HCT116 (cell line): ENCODE results near the gene CUEDC1. TPM values are rescaled to one million over a fixed set of nuclear protein-coding genes. Genes with fewer than 3 reads are reported as not detected.
A peak's percentile ranks its signal among the peaks of the same experiment; 100 is the strongest.

ENCODE experiments used
- ATAC-seq: fragments of 200-7000 bp; cut with Tn5 transposase; 2 replicates; pipeline ENCODE4 v1.9.1; 2020; ENCODE audit warnings: mild to moderate bottlenecking, moderate library complexity
- BruUV-seq: library from RNA; stranded (reverse); fragments of 400-500 nt; replicated peaks from 2 replicates; lab custom pipeline; 2021; lab: Mats Ljungman, UMichigan
- CTCF ChIA-PET: fragments of 300-600 bp; sonication (Branson Sonifier 250); formaldehyde crosslinking; loops from one replicate; lab custom pipeline; 2021; ENCODE audit warnings: antibody characterized with exemption; lab: Charles Lee
- POLR2A ChIA-PET: fragments of 300-600, 350-600 bp; sonication (Branson Sonifier 250); formaldehyde crosslinking; loops from one replicate; lab custom pipeline; 2021; ENCODE audit warnings: antibody characterized with exemption; lab: Charles Lee
- RAD21 ChIA-PET, 2 experiments: fragments of 300-600 bp; sonication (Branson Sonifier 250); formaldehyde crosslinking; loops; one replicate each; lab custom pipeline; 2023; ENCODE audit warnings: low total read pairs in 2 of 2; ENCODE audit not compliant: uncharacterized antibody in 2 of 2, unreplicated experiment in 2 of 2, low non-redundant PET in 1 of 2; lab: Charles Lee
- DNase-seq: peaks from one replicate; pipeline ENCODE4 v3.0.0-alpha.2; 2010; ENCODE audit warnings: low read depth, low spot score
- H2AFZ ChIP-seq: fragments of 200-600 bp; shearing (Covaris generic), sonication (generic); 2 replicates; pipeline ENCODE4 v1.6.1; 2017; ENCODE audit warnings: low read depth, mixed run types, mixed read lengths, antibody characterized with exemption, low read length; ENCODE audit not compliant: poor library complexity, severe bottlenecking
- H3K27ac ChIP-seq: 2 replicates; pipeline ENCODE4 v1.5.1; 2012; ENCODE audit warnings: low read depth, low read length
- H3K27me3 ChIP-seq: fragments of 200-600 bp; sonication (generic); 2 replicates; pipeline ENCODE4 v1.6.1; 2016; ENCODE audit warnings: mixed run types, low read length, mixed read lengths; ENCODE audit not compliant: insufficient read depth
- H3K36me3 ChIP-seq, 2 experiments: fragments of 200-500 bp in 1 of 2; fragments of 200-600 bp in 1 of 2; sonication (Bioruptor generic) in 1 of 2; sonication (generic) in 1 of 2; 2 replicates each; pipeline versions ENCODE4 v1.5.1 to v1.6.1; 2014 to 2016; ENCODE audit warnings: low read length in 2 of 2, inconsistent platforms in 1 of 2, mixed read lengths in 1 of 2, mixed run types in 1 of 2; ENCODE audit not compliant: insufficient read depth in 2 of 2, control insufficient read depth in 1 of 2
- H3K4me1 ChIP-seq, 2 experiments: fragments of 200-600 bp in 1 of 2; sonication (generic) in 1 of 2; 2 replicates each; pipeline versions ENCODE4 v1.5.1 to v1.6.1; 2012 to 2017; ENCODE audit warnings: low read length in 2 of 2, inconsistent platforms in 1 of 2, mild to moderate bottlenecking in 1 of 2, mixed read lengths in 1 of 2, mixed run types in 1 of 2, moderate library complexity in 1 of 2; ENCODE audit not compliant: insufficient read depth in 2 of 2, control insufficient read depth in 1 of 2
- H3K4me2 ChIP-seq: fragments of 200-600 bp; sonication (generic); 2 replicates; pipeline ENCODE4 v1.6.1; 2017; ENCODE audit warnings: mixed run types, low read length, mixed read lengths
- H3K4me3 ChIP-seq, 2 experiments: fragments of 200-600 bp in 1 of 2; sonication (generic) in 1 of 2; replicated peaks in 1 of 2; 2 replicates each; pipeline ENCODE4 v1.5.1; 2011 to 2016; ENCODE audit warnings: low read length in 2 of 2, control low read depth in 1 of 2, low read depth in 1 of 2, mild to moderate bottlenecking in 1 of 2, mixed read lengths in 1 of 2, mixed run types in 1 of 2
- H3K79me2 ChIP-seq: fragments of 200-600 bp; sonication (generic); 2 replicates; pipeline ENCODE4 v1.6.1; 2017; ENCODE audit warnings: mild to moderate bottlenecking, mixed run types, low read length, moderate library complexity, mixed read lengths; ENCODE audit not compliant: insufficient read depth
- H3K9ac ChIP-seq: fragments of 200-600 bp; sonication (generic); 2 replicates; pipeline ENCODE4 v1.6.1; 2016; ENCODE audit warnings: low read length, mixed read lengths
- H3K9me2 ChIP-seq: fragments of 200-600 bp; sonication (generic), shearing (Covaris generic); 2 replicates; pipeline ENCODE4 v1.6.1; 2017; ENCODE audit warnings: mixed run types, mild to moderate bottlenecking, moderate library complexity; ENCODE audit not compliant: insufficient read depth
- H3K9me3 ChIP-seq, 2 experiments: fragments of 200-500 bp in 1 of 2; fragments of 200-600 bp in 1 of 2; sonication (Bioruptor generic) in 1 of 2; sonication (generic) in 1 of 2; 2 replicates each; pipeline ENCODE4 v1.6.1; 2014 to 2017; ENCODE audit warnings: low read length in 2 of 2, mixed read lengths in 2 of 2, inconsistent platforms in 1 of 2, low read depth in 1 of 2, mild to moderate bottlenecking in 1 of 2, mixed run types in 1 of 2, moderate library complexity in 1 of 2; ENCODE audit not compliant: control insufficient read depth in 1 of 2, insufficient read depth in 1 of 2
- H4K20me1 ChIP-seq: fragments of 200-600 bp; sonication (generic), shearing (Covaris generic); 2 replicates; pipeline ENCODE4 v1.6.1; 2017; ENCODE audit warnings: mixed run types, mild to moderate bottlenecking, moderate library complexity; ENCODE audit not compliant: insufficient read depth
- CEBPB ChIP-seq: IDR thresholded peaks from 2 replicates; pipeline ENCODE4 v1.6.1; 2012; ENCODE audit warnings: low read depth
- EGR1 ChIP-seq: IDR thresholded peaks from 2 replicates; pipeline ENCODE4 v1.6.1; 2012; ENCODE audit warnings: low read depth
- ELF1 ChIP-seq: IDR thresholded peaks from 2 replicates; pipeline ENCODE4 v1.6.1; 2012; ENCODE audit warnings: low read depth, borderline replicate concordance
- FOSL1 ChIP-seq: IDR thresholded peaks from 2 replicates; pipeline ENCODE4 v1.6.1; 2012; ENCODE audit warnings: low read depth
- JUND ChIP-seq: IDR thresholded peaks from 2 replicates; pipeline ENCODE4 v1.6.1; 2012
- POLR2A ChIP-seq: IDR thresholded peaks from 2 replicates; pipeline ENCODE4 v1.7.0; 2011; ENCODE audit warnings: borderline replicate concordance; ENCODE audit not compliant: insufficient read depth, insufficient read length; ENCODE audit errors: extremely low read depth
- RAD21 ChIP-seq: IDR thresholded peaks from 2 replicates; pipeline ENCODE4 v1.6.1; 2012; ENCODE audit warnings: low read depth, mild to moderate bottlenecking
- SIN3A ChIP-seq: IDR thresholded peaks from 2 replicates; pipeline ENCODE4 v1.6.1; 2012; ENCODE audit warnings: low read depth
- SRF ChIP-seq: IDR thresholded peaks from 2 replicates; pipeline ENCODE4 v1.6.1; 2012; ENCODE audit warnings: low read depth
- YY1 ChIP-seq: IDR thresholded peaks from 2 replicates; pipeline ENCODE4 v1.6.1; 2011; ENCODE audit warnings: low read length, low read depth, moderate library complexity, mild to moderate bottlenecking; ENCODE audit not compliant: insufficient replicate concordance; ENCODE audit errors: extremely low read depth
- ZFX ChIP-seq: fragments of 450-650 bp; IDR thresholded peaks from 2 replicates; pipeline ENCODE4 v1.6.1; 2017
- intact Hi-C: fragments of 100-400 bp; cut with micrococcal nuclease; formaldehyde crosslinking; loops from 2 replicates; pipeline ENCODE4 v1.10.0; 2022
- total RNA-seq: library from RNA; stranded (reverse); gene quantifications from one replicate; pipeline ENCODE4 v1.2.1, GENCODE V29; 2021; ENCODE audit not compliant: unreplicated experiment
- TF ChIP-seq, protein P1 (sequence below): IDR thresholded peaks from 2 replicates; pipeline ENCODE4 v1.6.1; 2012
- TF ChIP-seq, protein P2 (sequence below), 3 experiments: fragments of 200-600 bp in 1 of 3; sonication (generic) in 1 of 3; IDR thresholded peaks in 2 of 3; conservative IDR thresholded peaks in 1 of 3; 2 replicates each; pipeline ENCODE4 v1.5.1; 2012 to 2017; ENCODE audit warnings: low read depth in 2 of 3, low read length in 2 of 3, antibody characterized with exemption in 1 of 3, borderline replicate concordance in 1 of 3, control low read depth in 1 of 3, mild to moderate bottlenecking in 1 of 3, mixed read lengths in 1 of 3, mixed run types in 1 of 3, moderate library complexity in 1 of 3; ENCODE audit not compliant: insufficient read depth in 1 of 3
- TF ChIP-seq, protein P3 (sequence below): IDR thresholded peaks from 2 replicates; pipeline ENCODE4 v1.6.1; 2012; ENCODE audit warnings: low read depth
- TF ChIP-seq, protein P4 (sequence below): IDR thresholded peaks from 2 replicates; pipeline ENCODE4 v1.6.1; 2011; ENCODE audit warnings: mild to moderate bottlenecking, low read length, moderate library complexity; ENCODE audit not compliant: insufficient replicate concordance; ENCODE audit errors: extremely low read depth
- TF ChIP-seq, protein P5 (sequence below): IDR thresholded peaks from 2 replicates; pipeline ENCODE4 v1.6.1; 2012

CUEDC1 gene
- total RNA-seq, 1 experiment from 2014 or later, result 60.2 TPM

DNA sequence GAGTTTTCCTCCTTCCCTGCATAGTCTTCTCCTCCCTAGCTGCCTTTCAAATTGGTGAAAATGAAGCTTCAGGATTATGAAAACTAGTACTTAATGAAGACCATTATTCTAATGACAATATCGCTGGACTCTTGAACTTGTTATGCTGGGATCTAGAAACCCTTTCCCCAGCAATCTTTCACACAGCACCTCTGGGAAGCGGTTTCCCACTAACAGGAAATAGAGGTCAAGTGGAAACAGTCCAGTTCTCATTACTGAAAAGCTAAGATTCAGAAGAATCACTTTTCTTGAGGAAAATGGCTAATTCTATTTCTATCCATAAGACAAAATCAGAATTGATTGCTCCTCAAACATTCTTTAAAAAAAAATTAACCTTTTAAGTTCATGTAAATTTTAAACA is 34.8 kb upstream of the CUEDC1 start:
- ChIA-PET CTCF (interaction anchor here (1.5 to 15.4 kb wide), 3 partner anchors 10 to 132 kb away, joined by 4 to 288 read pairs (median 57); partner anchors contain the start of gene SRSF1), RAD21 (interaction anchor here in 1 of 2 experiments (1.0 to 1.5 kb wide), 3 partner anchors 10 to 140 kb away, joined by 3 to 5 read pairs (median 3); partner anchors contain the start of gene MRPS23), POLR2A (interaction anchor here (0.8 to 4.4 kb wide), 9 partner anchors 11 to 130 kb away, joined by 3 to 30 read pairs (median 6); partner anchors contain the start of genes DYNLL2 and SRSF1)
- Histone ChIP-seq H2AFZ (no peak overlapping the region), H3K27ac (peak overlapping the region; percentile 96), H3K27me3 (no peaks in the 10 kb centered on the region), H3K4me1 (peaks cover 68 to 86% of the 10 kb centered on the region in 2 experiments)
- intact Hi-C loops, result loop anchor here (1.0 kb wide), 1 partner anchor 98 kb away; no protein-coding TSS in a partner anchor
- no peak for ATAC-seq
- no peak for DNase-seq
- no peak for TF ChIP-seq YY1
- TF ChIP-seq, protein P1, sequence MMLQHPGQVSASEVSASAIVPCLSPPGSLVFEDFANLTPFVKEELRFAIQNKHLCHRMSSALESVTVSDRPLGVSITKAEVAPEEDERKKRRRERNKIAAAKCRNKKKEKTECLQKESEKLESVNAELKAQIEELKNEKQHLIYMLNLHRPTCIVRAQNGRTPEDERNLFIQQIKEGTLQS, result no peak
- TF ChIP-seq ELF1, result no peak
- TF ChIP-seq ZFX, result no peak
- no peak for TF ChIP-seq SIN3A
- TF ChIP-seq EGR1, result no peak
- TF ChIP-seq CEBPB, result no peak
- TF ChIP-seq, protein P2, sequence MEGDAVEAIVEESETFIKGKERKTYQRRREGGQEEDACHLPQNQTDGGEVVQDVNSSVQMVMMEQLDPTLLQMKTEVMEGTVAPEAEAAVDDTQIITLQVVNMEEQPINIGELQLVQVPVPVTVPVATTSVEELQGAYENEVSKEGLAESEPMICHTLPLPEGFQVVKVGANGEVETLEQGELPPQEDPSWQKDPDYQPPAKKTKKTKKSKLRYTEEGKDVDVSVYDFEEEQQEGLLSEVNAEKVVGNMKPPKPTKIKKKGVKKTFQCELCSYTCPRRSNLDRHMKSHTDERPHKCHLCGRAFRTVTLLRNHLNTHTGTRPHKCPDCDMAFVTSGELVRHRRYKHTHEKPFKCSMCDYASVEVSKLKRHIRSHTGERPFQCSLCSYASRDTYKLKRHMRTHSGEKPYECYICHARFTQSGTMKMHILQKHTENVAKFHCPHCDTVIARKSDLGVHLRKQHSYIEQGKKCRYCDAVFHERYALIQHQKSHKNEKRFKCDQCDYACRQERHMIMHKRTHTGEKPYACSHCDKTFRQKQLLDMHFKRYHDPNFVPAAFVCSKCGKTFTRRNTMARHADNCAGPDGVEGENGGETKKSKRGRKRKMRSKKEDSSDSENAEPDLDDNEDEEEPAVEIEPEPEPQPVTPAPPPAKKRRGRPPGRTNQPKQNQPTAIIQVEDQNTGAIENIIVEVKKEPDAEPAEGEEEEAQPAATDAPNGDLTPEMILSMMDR (IDR thresholded peaks at IDR 0.05 in 2 of 3, conservative IDR thresholded peaks at IDR 0.05 in 1 of 3; ENCODE audit: borderline replicate concordance in 1 of 3, insufficient read depth in 1 of 3, low read depth in 2 of 3, low read length in 2 of 3), result no peak
- TF ChIP-seq, protein P3, sequence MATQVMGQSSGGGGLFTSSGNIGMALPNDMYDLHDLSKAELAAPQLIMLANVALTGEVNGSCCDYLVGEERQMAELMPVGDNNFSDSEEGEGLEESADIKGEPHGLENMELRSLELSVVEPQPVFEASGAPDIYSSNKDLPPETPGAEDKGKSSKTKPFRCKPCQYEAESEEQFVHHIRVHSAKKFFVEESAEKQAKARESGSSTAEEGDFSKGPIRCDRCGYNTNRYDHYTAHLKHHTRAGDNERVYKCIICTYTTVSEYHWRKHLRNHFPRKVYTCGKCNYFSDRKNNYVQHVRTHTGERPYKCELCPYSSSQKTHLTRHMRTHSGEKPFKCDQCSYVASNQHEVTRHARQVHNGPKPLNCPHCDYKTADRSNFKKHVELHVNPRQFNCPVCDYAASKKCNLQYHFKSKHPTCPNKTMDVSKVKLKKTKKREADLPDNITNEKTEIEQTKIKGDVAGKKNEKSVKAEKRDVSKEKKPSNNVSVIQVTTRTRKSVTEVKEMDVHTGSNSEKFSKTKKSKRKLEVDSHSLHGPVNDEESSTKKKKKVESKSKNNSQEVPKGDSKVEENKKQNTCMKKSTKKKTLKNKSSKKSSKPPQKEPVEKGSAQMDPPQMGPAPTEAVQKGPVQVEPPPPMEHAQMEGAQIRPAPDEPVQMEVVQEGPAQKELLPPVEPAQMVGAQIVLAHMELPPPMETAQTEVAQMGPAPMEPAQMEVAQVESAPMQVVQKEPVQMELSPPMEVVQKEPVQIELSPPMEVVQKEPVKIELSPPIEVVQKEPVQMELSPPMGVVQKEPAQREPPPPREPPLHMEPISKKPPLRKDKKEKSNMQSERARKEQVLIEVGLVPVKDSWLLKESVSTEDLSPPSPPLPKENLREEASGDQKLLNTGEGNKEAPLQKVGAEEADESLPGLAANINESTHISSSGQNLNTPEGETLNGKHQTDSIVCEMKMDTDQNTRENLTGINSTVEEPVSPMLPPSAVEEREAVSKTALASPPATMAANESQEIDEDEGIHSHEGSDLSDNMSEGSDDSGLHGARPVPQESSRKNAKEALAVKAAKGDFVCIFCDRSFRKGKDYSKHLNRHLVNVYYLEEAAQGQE, result no peak
- TF ChIP-seq, protein P4, sequence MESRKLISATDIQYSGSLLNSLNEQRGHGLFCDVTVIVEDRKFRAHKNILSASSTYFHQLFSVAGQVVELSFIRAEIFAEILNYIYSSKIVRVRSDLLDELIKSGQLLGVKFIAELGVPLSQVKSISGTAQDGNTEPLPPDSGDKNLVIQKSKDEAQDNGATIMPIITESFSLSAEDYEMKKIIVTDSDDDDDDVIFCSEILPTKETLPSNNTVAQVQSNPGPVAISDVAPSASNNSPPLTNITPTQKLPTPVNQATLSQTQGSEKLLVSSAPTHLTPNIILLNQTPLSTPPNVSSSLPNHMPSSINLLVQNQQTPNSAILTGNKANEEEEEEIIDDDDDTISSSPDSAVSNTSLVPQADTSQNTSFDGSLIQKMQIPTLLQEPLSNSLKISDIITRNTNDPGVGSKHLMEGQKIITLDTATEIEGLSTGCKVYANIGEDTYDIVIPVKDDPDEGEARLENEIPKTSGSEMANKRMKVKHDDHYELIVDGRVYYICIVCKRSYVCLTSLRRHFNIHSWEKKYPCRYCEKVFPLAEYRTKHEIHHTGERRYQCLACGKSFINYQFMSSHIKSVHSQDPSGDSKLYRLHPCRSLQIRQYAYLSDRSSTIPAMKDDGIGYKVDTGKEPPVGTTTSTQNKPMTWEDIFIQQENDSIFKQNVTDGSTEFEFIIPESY, result no peak
- no peak for TF ChIP-seq FOSL1
- no peak for TF ChIP-seq POLR2A
- no peak for TF ChIP-seq JUND
- TF ChIP-seq, protein P5, sequence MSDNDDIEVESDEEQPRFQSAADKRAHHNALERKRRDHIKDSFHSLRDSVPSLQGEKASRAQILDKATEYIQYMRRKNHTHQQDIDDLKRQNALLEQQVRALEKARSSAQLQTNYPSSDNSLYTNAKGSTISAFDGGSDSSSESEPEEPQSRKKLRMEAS, result no peak
- TF ChIP-seq RAD21, result no peak
- no peak for TF ChIP-seq SRF
- TF ChIP-seq, all 23 proteins: peak for 0
- Histone ChIP-seq H4K20me1 (peaks cover 4% of the 10 kb centered on the region; the same call in 1 of the 2 replicates), H3K9me3 (no peaks in the 10 kb centered on the region), H3K9me2 (no peaks in the 10 kb centered on the region), H3K4me3 (0 out of 4 replicates have a peak overlapping the region, but pooled peaks of 1 of the 2 experiments have one; percentile 73), H3K36me3 (peaks cover 2 to 24% of the 10 kb centered on the region in 2 experiments; a peak in 3 of 4 replicates), H3K9ac (peak overlapping the region; percentile 67; the same call in 1 of the 2 replicates), H3K79me2 (peaks cover 58% of the 10 kb centered on the region), H3K4me2 (peak overlapping the region; percentile 89)
- BruUV-seq, result no TSS peak
